Colonic mucosa (tissue), 4 donors: ENCODE results near the gene TANGO2. TPM values are rescaled to one million over a fixed set of nuclear protein-coding genes. Genes with fewer than 3 reads are reported as not detected.

Experiments
- DNase-seq: peaks from one replicate; pipeline ENCODE4 v3.0.0-alpha.2; 2020
- H3K27ac ChIP-seq: fragments of 200-600 bp; one replicate; pipeline ENCODE4 v1.8.0; 2021
- H3K27me3 ChIP-seq: fragments of 200-600 bp; one replicate; pipeline ENCODE4 v1.8.0; 2021
- H3K36me3 ChIP-seq: fragments of 200-600 bp; one replicate; pipeline ENCODE4 v1.8.0; 2021
- H3K4me1 ChIP-seq: fragments of 200-600 bp; one replicate; pipeline ENCODE4 v1.8.0; 2021; ENCODE audit warnings: mild to moderate bottlenecking
- H3K4me3 ChIP-seq: fragments of 200-600 bp; one replicate; pipeline ENCODE4 v1.8.0; 2021
- H3K9ac ChIP-seq, 2 donors: one replicate each; pipeline ENCODE4 v1.7.0; 2013; ENCODE audit warnings: control low read depth in 2 of 2, low read depth in 2 of 2, low read length in 2 of 2
- H3K9me3 ChIP-seq: fragments of 200-600 bp; one replicate; pipeline ENCODE4 v1.8.0; 2021
- CTCF ChIP-seq: fragments of 200-600 bp; IDR thresholded peaks from one replicate; pipeline ENCODE4 v1.8.0; 2022; ENCODE audit warnings: antibody characterized with exemption, mild to moderate bottlenecking
- intact Hi-C: fragments of 100-400 bp; cut with DNase I; formaldehyde crosslinking; loops from one replicate; pipeline ENCODE4 v1.14.1; 2022
- total RNA-seq, 2 donors: library from RNA; stranded (reverse); fragmentation: NEBNext Ultra II Directional in 1 of 2; extraction: Animal tissue kit (Norgen Biotek cat#: 25700) in 1 of 2; gene quantifications; one replicate each; pipeline ENCODE4 v1.2.1, GENCODE V29; 2021
- donor health status: healthy.
- donor health status: DM: no; HTN: no; CAD: no.
- donor health status: DM: no; HTN: no; CAD: no.

Gene TANGO2
- total RNA-seq, 2 donors from 2014 or later, result 22.1 to 34.1 TPM

GRCh38 chr22:20080445-20080775 is 59.5 kb downstream of the TANGO2 start:
- H3K27me3 ChIP-seq, result no peaks in the 10 kb centered on the region
- H3K36me3 ChIP-seq, result no peaks in the 10 kb centered on the region
- TF ChIP-seq CTCF, result no peak
- H3K9ac ChIP-seq, result peak overlapping the region; percentile 61 to 76
- H3K4me1 ChIP-seq, result peaks cover 5% of the 10 kb centered on the region
- peak overlapping the region; percentile 91 for H3K27ac ChIP-seq
- peak overlapping the region; percentile 87 for H3K4me3 ChIP-seq
- intact Hi-C loops, result loop anchor here (5.0 kb wide), 1 partner anchor 37 kb away; the partner anchor contains the start of genes RANBP1 and TRMT2A
- peak; percentile 68 for DNase-seq
- H3K9me3 ChIP-seq, result no peaks in the 10 kb centered on the region

GRCh38 chr22:20080776-20081654 is 60.1 kb downstream of the TANGO2 start:
- Histone ChIP-seq H3K36me3 (no peaks in the 10 kb centered on the region), H3K9me3 (no peaks in the 10 kb centered on the region), H3K9ac (peak overlapping the region; percentile 61 to 76), H3K27ac (peak overlapping the region; percentile 91), H3K27me3 (no peaks in the 10 kb centered on the region), H3K4me1 (peaks cover 5% of the 10 kb centered on the region), H3K4me3 (peak overlapping the region; percentile 87)
- TF ChIP-seq CTCF, result no peak
- peak; percentile 38 for DNase-seq
- intact Hi-C loops, result loop anchor here (5.0 kb wide), 1 partner anchor 36 kb away; the partner anchor contains the start of genes RANBP1 and TRMT2A

- DNase-seq, result no peak
- peaks cover 1% of the 10 kb centered on the region for H3K36me3 ChIP-seq
- no peak overlapping the region for H3K27ac ChIP-seq
- no peaks in the 10 kb centered on the region for H3K27me3 ChIP-seq
- H3K4me1 ChIP-seq, result peaks cover 5% of the 10 kb centered on the region
- H3K9ac ChIP-seq, result no peak overlapping the region
- no peaks in the 10 kb centered on the region for H3K9me3 ChIP-seq
- intact Hi-C loops, result loop anchor here (5.0 kb wide), 1 partner anchor 34 kb away; the partner anchor contains the start of genes RANBP1 and TRMT2A
- TF ChIP-seq CTCF, result no peak
- no peak overlapping the region for H3K4me3 ChIP-seq
These were observed 62.4 kb downstream of the TANGO2 start for GRCh38 chr22:20083157-20083890.

GRCh38 chr22:20083891-20084546 is 63.1 kb downstream of the TANGO2 start:
- no peak for TF ChIP-seq CTCF
- no peak overlapping the region for H3K27ac ChIP-seq
- H3K4me3 ChIP-seq, result no peak overlapping the region

More at GRCh38 chr22:20083891-20084546, 63.1 kb downstream of the TANGO2 start:
- Histone ChIP-seq H3K27me3 (no peaks in the 10 kb centered on the region), H3K36me3 (peaks cover 8% of the 10 kb centered on the region), H3K9ac (no peak overlapping the region), H3K4me1 (peaks cover 5% of the 10 kb centered on the region), H3K9me3 (no peaks in the 10 kb centered on the region)
- DNase-seq, result no peak
- intact Hi-C loops, result loop anchor here (5.0 kb wide), 1 partner anchor 33 kb away; the partner anchor contains the start of genes RANBP1 and TRMT2A
